Endothelial cell of umbilical vein (primary cell): ENCODE results near the gene CNN2. TPM values are rescaled to one million over a fixed set of nuclear protein-coding genes. Genes with fewer than 3 reads are reported as not detected.

ENCODE experiments used
- BruUV-seq: library from RNA; stranded (reverse); fragments of 400-500 nt; replicated peaks from 2 replicates; lab custom pipeline; 2021; lab: Mats Ljungman, UMichigan
- CTCF ChIA-PET: fragments of 300-600, 350-600 bp; sonication (Branson Sonifier 250); formaldehyde crosslinking; loops from one replicate; lab custom pipeline; 2021; ENCODE audit warnings: antibody characterized with exemption, inconsistent platforms; lab: Charles Lee
- POLR2A ChIA-PET: fragments of 300-600, 350-600 bp; sonication (Branson Sonifier 250); formaldehyde crosslinking; loops from one replicate; lab custom pipeline; 2021; ENCODE audit warnings: antibody characterized with exemption, inconsistent platforms; lab: Charles Lee
- DNase-seq: peaks from one replicate; pipeline ENCODE4 v3.0.0-alpha.2; 2011; ENCODE audit warnings: low read depth, low spot score
- FAIRE-seq: peaks from 2 replicates; lab custom pipeline; 2011; peaks lifted over from hg19 to GRCh38; lab: Jason Lieb, UNC
- H2AFZ ChIP-seq: 2 replicates; pipeline ENCODE4 v1.6.0; 2012; ENCODE audit warnings: low read depth, low read length, control low read depth, inconsistent platforms
- H3K27ac ChIP-seq: 2 replicates; pipeline ENCODE4 v1.5.1; 2011; ENCODE audit warnings: low read depth, mild to moderate bottlenecking, control low read depth, low read length, moderate library complexity; ENCODE audit not compliant: insufficient read depth
- H3K27me3 ChIP-seq, 2 experiments: 2 replicates each; pipeline versions ENCODE4 v1.6.0 to v1.6.1; 2011; ENCODE audit warnings: low read length in 2 of 2, mixed read lengths in 1 of 2; ENCODE audit not compliant: control insufficient read depth in 2 of 2, insufficient read depth in 2 of 2
- H3K36me3 ChIP-seq, 2 experiments: 2 replicates in 1 of 2; 3 replicates in 1 of 2; pipeline ENCODE4 v1.5.1; 2011; ENCODE audit warnings: low read length in 2 of 2, mild to moderate bottlenecking in 1 of 2, moderate library complexity in 1 of 2; ENCODE audit not compliant: control insufficient read depth in 2 of 2, insufficient read depth in 2 of 2; ENCODE audit errors: extremely low read depth in 1 of 2
- H3K4me1 ChIP-seq: 3 replicates; pipeline ENCODE4 v1.5.1; 2011; ENCODE audit warnings: mild to moderate bottlenecking, low read length; ENCODE audit not compliant: control insufficient read depth, insufficient read depth; ENCODE audit errors: extremely low read depth
- H3K4me2 ChIP-seq: 2 replicates; pipeline ENCODE4 v1.6.1; 2011; ENCODE audit warnings: low read length, control low read depth, mixed read lengths; ENCODE audit not compliant: insufficient read depth
- H3K4me3 ChIP-seq, 3 experiments: fragments of 200-600 bp in 1 of 3; sonication (generic), shearing (Covaris generic) in 1 of 3; replicated peaks in 1 of 3; 2 replicates each; pipeline ENCODE4 v1.5.1; 2011 to 2016; ENCODE audit warnings: control low read depth in 3 of 3, low read length in 3 of 3, mild to moderate bottlenecking in 2 of 3, inconsistent platforms in 1 of 3, low read depth in 1 of 3, moderate library complexity in 1 of 3; ENCODE audit not compliant: insufficient read depth in 1 of 3
- H3K79me2 ChIP-seq: 2 replicates; pipeline ENCODE4 v1.6.0; 2012; ENCODE audit warnings: low read length, inconsistent platforms; ENCODE audit not compliant: control insufficient read depth, insufficient read depth
- H3K9ac ChIP-seq: replicated peaks from 2 replicates; pipeline ENCODE3; 2011; ENCODE audit warnings: low read length, control low read depth; ENCODE audit not compliant: insufficient read depth; ENCODE audit errors: extremely low read depth
- H3K9me1 ChIP-seq: replicated peaks from 3 replicates; pipeline ENCODE4 v1.6.0; 2011; ENCODE audit warnings: mild to moderate bottlenecking, low read length; ENCODE audit not compliant: control insufficient read depth, insufficient read depth; ENCODE audit errors: extremely low read depth
- H3K9me3 ChIP-seq: replicated peaks from 2 replicates; pipeline ENCODE4 v1.5.1; 2012; ENCODE audit warnings: low read length, inconsistent platforms; ENCODE audit not compliant: control insufficient read depth, insufficient read depth
- H4K20me1 ChIP-seq: replicated peaks from 2 replicates; pipeline ENCODE3; 2011; ENCODE audit warnings: mild to moderate bottlenecking, low read length; ENCODE audit not compliant: control insufficient read depth, insufficient read depth; ENCODE audit errors: extremely low read depth
- EZH2 ChIP-seq: IDR thresholded peaks from 2 replicates; pipeline ENCODE4 v1.6.1; 2012; ENCODE audit warnings: borderline replicate concordance, low read depth, mild to moderate bottlenecking, moderate library complexity, low read length, inconsistent platforms; ENCODE audit not compliant: severe bottlenecking
- JUN ChIP-seq: IDR thresholded peaks from 2 replicates; pipeline ENCODE4 v1.6.1; 2011; ENCODE audit warnings: borderline replicate concordance, low read depth; ENCODE audit not compliant: insufficient read length, insufficient read depth
- MYC ChIP-seq: IDR thresholded peaks from one replicate; pipeline ENCODE4 v1.6.1; 2011; ENCODE audit warnings: mild to moderate bottlenecking, low read depth, low read length
- dilution Hi-C: fragments of 300-500 bp; cut with MboI; formaldehyde crosslinking; loops from one replicate; pipeline ENCODE4 v1.15.0; 2019; ENCODE audit warnings: low sequenced_read_pairs; ENCODE audit not compliant: extremely low pct_ligation_motif_present
- intact Hi-C: fragments of 100-400 bp; cut with micrococcal nuclease; formaldehyde crosslinking; loops from one replicate; pipeline ENCODE4 v1.10.0; 2022
- polyA plus RNA-seq, 4 experiments: library from polyadenylated mRNA; depleted of rRNA in 3 of 4; stranded (reverse) in 3 of 4; unstranded in 1 of 4; fragments of >200 nt; gene quantifications; 2 replicates each; pipeline versions ENCODE4 v1.2.1 to v1.2.3, GENCODE V29; 2011 to 2012; ENCODE audit warnings: missing spikeins in 1 of 4
- total RNA-seq: library from RNA; stranded (reverse); gene quantifications from 2 replicates; pipeline ENCODE4 v1.2.3, GENCODE V29; 2021
- TF ChIP-seq, protein P1 (sequence below), 2 donors: IDR thresholded peaks; 1 replicate in 1 of 2; 2 replicates in 1 of 2; pipeline ENCODE4 v1.5.1; 2011; ENCODE audit warnings: low read length in 2 of 2, mild to moderate bottlenecking in 2 of 2, moderate library complexity in 2 of 2, control low read depth in 1 of 2, inconsistent platforms in 1 of 2, low read depth in 1 of 2; ENCODE audit not compliant: insufficient read depth in 1 of 2; ENCODE audit errors: extremely low read depth in 1 of 2
- TF ChIP-seq, protein P2 (sequence below): IDR thresholded peaks from 2 replicates; pipeline ENCODE4 v1.6.1; 2011; ENCODE audit not compliant: insufficient read depth, insufficient read length

Gene CNN2
- total and polyA plus RNA-seq, 2 donors (not counting 3 experiments of a cell fraction or from before 2014, with no cell fraction given) = 207 to 286 TPM

DNA sequence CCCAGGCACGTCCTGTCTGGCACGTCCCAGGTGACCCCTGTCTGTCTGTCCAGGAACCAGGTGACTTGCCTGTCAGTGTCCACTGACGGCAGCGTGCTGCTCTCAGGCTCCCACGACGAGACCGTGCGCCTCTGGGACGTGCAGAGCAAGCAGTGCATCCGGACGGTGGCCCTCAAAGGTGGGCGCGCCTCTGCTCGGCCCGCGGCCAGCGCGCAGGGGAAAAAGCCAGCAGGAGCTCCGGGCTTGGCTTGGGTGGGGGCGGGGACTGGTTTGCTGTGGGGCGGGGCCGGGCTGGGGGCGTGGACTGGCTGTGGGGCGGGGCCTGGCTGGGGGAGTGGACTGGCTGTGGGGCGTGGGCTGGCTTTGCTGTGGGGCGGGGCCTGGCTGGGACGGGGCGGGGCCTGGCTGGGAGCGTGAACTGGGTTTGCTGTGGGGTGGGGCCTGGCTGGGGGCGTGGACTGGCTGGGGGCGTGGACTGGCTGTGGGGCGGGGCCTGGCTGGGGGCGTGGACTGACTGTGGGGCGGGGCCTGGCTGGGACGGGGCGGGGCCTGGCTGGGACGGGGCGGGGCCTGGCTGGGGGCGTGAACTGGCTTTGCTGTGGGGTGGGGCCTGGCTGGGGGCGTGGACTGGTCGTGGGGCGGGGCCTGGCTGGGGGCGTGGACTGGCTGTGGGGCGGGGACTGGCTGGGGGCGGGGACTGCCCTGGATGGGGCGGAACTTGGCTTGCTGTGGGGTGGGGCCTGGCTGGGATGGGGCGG lies 35.1 kb upstream of the CNN2 start:
- Histone ChIP-seq H3K27me3 (peaks cover 1 to 6% of the 10 kb centered on the region in 2 experiments), H2AFZ (no peak overlapping the region), H3K9me1 (no peaks in the 10 kb centered on the region), H3K9me3 (no peaks in the 10 kb centered on the region), H3K9ac (no peak overlapping the region), H4K20me1 (no peaks in the 10 kb centered on the region), H3K4me3 (no peak overlapping the region), H3K36me3 (peaks cover 0 to 13% of the 10 kb centered on the region in 2 experiments), H3K4me2 (no peak overlapping the region), H3K79me2 (no peaks in the 10 kb centered on the region), H3K27ac (no peak overlapping the region), H3K4me1 (no peaks in the 10 kb centered on the region)
- ChIA-PET POLR2A (no interaction called here), CTCF (no interaction called here)
- TF ChIP-seq EZH2 = no peak
- TF ChIP-seq JUN = no peak
- TF ChIP-seq, protein P1, sequence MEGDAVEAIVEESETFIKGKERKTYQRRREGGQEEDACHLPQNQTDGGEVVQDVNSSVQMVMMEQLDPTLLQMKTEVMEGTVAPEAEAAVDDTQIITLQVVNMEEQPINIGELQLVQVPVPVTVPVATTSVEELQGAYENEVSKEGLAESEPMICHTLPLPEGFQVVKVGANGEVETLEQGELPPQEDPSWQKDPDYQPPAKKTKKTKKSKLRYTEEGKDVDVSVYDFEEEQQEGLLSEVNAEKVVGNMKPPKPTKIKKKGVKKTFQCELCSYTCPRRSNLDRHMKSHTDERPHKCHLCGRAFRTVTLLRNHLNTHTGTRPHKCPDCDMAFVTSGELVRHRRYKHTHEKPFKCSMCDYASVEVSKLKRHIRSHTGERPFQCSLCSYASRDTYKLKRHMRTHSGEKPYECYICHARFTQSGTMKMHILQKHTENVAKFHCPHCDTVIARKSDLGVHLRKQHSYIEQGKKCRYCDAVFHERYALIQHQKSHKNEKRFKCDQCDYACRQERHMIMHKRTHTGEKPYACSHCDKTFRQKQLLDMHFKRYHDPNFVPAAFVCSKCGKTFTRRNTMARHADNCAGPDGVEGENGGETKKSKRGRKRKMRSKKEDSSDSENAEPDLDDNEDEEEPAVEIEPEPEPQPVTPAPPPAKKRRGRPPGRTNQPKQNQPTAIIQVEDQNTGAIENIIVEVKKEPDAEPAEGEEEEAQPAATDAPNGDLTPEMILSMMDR (IDR thresholded peaks at IDR 0.05; ENCODE audit: extremely low read depth in 1 of 2, insufficient read depth in 1 of 2, low read depth in 1 of 2, low read length in 2 of 2) = no peak
- no peak for TF ChIP-seq MYC
- TF ChIP-seq, protein P2, sequence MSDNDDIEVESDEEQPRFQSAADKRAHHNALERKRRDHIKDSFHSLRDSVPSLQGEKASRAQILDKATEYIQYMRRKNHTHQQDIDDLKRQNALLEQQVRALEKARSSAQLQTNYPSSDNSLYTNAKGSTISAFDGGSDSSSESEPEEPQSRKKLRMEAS = no peak
- FAIRE-seq (no peak), DNase-seq (no peak)
- intact Hi-C loops (no loop called here), dilution Hi-C loops (no loop called here)
- no TSS peak for BruUV-seq
